Mucosa of rectum (tissue), 2 donors: ENCODE measurements around the gene POLG2.

Experiments used
- H3K27ac ChIP-seq, 2 donors: one replicate each; pipeline ENCODE4 v1.7.0; 2013; ENCODE audit warnings: inconsistent platforms in 2 of 2, low read depth in 2 of 2, low read length in 2 of 2
- H3K27me3 ChIP-seq, 2 donors: one replicate each; pipeline ENCODE4 v1.7.0; 2013; ENCODE audit warnings: low read length in 2 of 2; ENCODE audit not compliant: control insufficient read depth in 2 of 2, insufficient read depth in 2 of 2
- H3K36me3 ChIP-seq, 2 donors: one replicate each; pipeline ENCODE4 v1.7.0; 2013; ENCODE audit warnings: low read length in 2 of 2; ENCODE audit not compliant: control insufficient read depth in 2 of 2, insufficient read depth in 2 of 2
- H3K4me1 ChIP-seq, 2 donors: one replicate each; pipeline ENCODE4 v1.7.0; 2013; ENCODE audit warnings: low read length in 2 of 2, mild to moderate bottlenecking in 1 of 2; ENCODE audit not compliant: control insufficient read depth in 2 of 2, insufficient read depth in 2 of 2
- H3K4me3 ChIP-seq, 2 donors: one replicate each; pipeline ENCODE4 v1.7.0; 2013; ENCODE audit warnings: low read length in 2 of 2
- H3K9ac ChIP-seq, 2 donors: one replicate each; pipeline ENCODE4 v1.7.0; 2013; ENCODE audit warnings: low read length in 2 of 2, low read depth in 1 of 2, mild to moderate bottlenecking in 1 of 2
- H3K9me3 ChIP-seq, 2 donors: one replicate each; pipeline ENCODE4 v1.7.0; 2013; ENCODE audit warnings: low read length in 2 of 2; ENCODE audit not compliant: control insufficient read depth in 2 of 2
- donor health status: healthy.
- donor health status: Normal muscosa, but diverticular disease.

Gene POLG2

DNA sequence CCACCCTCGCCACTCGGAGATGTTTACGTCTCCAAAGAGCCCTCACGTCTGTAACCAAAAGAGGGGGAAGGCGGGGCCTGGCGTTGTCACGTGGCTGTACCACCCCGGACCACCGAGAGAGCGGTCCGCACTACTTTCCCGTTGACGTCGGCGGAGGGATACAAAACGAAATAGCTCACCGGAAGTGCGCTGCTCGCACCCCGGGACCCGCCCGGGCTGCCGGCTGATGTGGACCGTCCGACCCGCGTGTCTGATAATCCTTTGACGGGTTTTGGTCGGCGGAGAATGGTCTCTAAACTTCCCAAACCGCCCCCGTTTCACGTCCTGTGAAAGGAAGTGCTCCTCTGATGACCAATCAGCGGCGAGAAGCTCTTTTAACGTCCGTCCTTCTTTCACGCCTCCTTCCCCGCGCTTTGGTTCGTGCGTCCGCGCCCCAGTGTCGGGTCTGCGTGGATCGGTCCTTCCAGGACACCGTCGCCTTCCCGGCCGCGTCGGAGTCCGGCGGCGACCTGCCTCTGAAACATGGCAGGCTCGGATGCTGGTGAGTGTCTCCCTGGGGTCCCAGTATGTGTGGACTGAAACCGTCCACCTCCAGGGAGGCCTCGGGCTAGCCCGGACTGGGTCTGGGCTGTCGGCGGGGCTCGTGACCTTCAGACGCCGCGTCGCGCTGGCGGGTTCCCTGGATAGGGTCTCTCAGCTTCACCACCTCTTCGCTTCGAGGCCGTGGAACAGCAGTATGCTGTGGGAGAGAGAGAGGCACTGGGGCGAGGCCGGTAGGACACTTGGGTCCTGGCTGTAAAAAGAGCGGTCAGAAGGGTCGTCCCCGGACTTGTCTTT, 9.9 kb upstream of the POLG2 start, which contains the start of gene CEP95:
Gene CEP95, plus strand, starts transcription at position 402 of the 837 bp plus-strand sequence. Its CDS starts 121 bp downstream, at position 523.
- H3K4me3 ChIP-seq = peak within 1 kb of the TSS; percentile 93 to 99
- peaks cover 28% of the 10 kb centered on the region in 2 donors for H3K4me1 ChIP-seq
- peak within 1 kb of the TSS; percentile 100 for H3K9ac ChIP-seq
- peak within 1 kb of the TSS; percentile 99 to 100 for H3K27ac ChIP-seq
- no peaks in the 10 kb centered on the region for H3K9me3 ChIP-seq
- H3K27me3 ChIP-seq = no peaks in the 10 kb centered on the region
- H3K36me3 ChIP-seq = peaks cover 41 to 42% of the 10 kb centered on the region in 2 donors

- Histone ChIP-seq H3K4me1 (peaks cover 28% of the 10 kb centered on the region in 2 donors), H3K36me3 (peaks cover 43 to 48% of the 10 kb centered on the region in 2 donors), H3K4me3 (peak within 1 kb of the TSS; percentile 93 to 99)
Observed at GRCh38 chr17:64506201-64506575, 9.3 kb upstream of the POLG2 start, which contains the start of gene DDX5. TSS of gene DDX5 (minus strand) at chr17:64506289. CDS start at chr17:64506119, 170 bp downstream.

DNA sequence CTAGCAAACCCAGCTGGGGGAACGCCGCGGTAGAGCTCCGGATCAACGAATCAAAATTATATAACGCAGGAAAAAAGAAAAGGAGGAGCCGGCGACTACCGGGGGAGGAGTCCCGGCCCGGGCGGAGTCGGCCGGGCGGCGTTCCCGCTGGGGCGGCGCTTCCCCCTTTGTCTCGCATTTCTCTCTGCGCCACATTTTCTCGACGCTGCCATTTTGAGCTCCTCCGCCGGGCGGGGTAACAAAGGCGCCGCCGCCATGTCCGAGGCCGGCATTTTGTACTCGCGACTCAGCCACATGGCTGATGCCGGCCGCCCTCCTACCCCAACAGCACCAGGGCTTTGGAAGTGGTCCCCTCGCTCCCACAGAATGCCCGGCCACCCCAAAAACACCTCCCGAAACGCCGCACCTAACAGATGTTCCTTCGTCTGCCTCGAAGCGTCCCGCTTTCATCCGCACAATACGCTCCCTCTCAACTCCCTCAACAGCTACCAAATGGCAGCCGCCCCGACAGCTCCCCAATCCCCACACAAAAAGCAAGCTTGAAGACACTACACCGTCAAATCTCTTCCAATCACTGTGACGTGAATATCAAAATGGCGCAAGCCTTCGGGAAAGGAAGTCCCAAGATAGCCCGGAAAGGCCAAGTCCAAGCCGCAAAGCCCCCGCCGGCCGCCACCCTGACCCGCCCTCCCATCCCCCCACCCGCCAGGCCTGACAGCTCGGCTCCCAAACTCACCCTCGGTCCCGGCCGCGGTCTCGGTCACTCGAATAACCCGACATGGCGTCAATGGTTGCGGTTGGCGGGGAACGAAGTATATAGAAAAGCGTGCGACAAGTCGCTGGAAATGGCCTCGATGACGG, 8.7 kb upstream of the POLG2 start:
- Histone ChIP-seq H3K4me1 (peaks cover 28% of the 10 kb centered on the region in 2 donors), H3K9me3 (no peaks in the 10 kb centered on the region), H3K9ac (peak overlapping the region; percentile 100), H3K27ac (peak overlapping the region; percentile 99 to 100), H3K36me3 (peaks cover 49 to 54% of the 10 kb centered on the region in 2 donors), H3K27me3 (no peaks in the 10 kb centered on the region), H3K4me3 (peak overlapping the region; percentile 93 to 99)

More at GRCh38 chr17:64506201-64506575, 9.3 kb upstream of the POLG2 start, which contains the start of gene DDX5:
- no peaks in the 10 kb centered on the region for H3K27me3 ChIP-seq
- no peaks in the 10 kb centered on the region for H3K9me3 ChIP-seq
- peak within 1 kb of the TSS; percentile 100 for H3K9ac ChIP-seq
- H3K27ac ChIP-seq = peak within 1 kb of the TSS; percentile 99 to 100

DNA sequence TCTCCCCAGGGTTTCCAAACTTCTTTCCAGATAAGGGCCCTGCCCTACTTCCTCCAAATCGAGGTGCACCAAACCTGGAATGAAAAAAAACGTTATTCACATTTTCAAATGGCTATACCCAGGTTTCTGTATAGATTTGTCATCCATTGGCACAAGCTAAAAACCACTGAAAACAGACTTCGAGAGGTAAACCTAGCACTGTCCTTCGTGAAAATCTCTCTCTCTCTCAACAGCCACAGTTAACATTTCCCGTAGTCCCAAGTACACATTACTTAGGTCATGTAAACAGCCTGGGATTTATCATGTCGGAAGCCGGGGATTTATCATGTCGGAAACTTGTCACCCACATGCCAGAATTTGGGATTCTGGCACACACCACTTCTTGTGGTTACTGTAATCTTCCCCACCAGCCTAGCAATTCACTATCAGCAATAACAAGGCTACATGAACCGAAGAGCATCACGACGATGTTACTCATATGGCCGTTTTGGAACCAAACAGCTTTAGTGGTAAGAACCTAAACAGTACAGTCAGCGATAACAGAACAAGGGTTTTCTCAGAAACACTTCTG, 8.0 kb upstream of the POLG2 start:
- Histone ChIP-seq H3K9ac (peak overlapping the region; percentile 100), H3K27me3 (no peaks in the 10 kb centered on the region), H3K27ac (peak overlapping the region; percentile 99 to 100), H3K4me3 (peak overlapping the region; percentile 93 to 99), H3K4me1 (peaks cover 28 to 31% of the 10 kb centered on the region in 2 donors), H3K36me3 (peaks cover 52 to 55% of the 10 kb centered on the region in 2 donors), H3K9me3 (no peaks in the 10 kb centered on the region)

- no peaks in the 10 kb centered on the region for H3K9me3 ChIP-seq
- H3K27me3 ChIP-seq = no peaks in the 10 kb centered on the region
- peak overlapping the region; percentile 93 to 99 for H3K4me3 ChIP-seq
- peak overlapping the region; percentile 99 to 100 for H3K27ac ChIP-seq
- peaks cover 55 to 56% of the 10 kb centered on the region in 2 donors for H3K36me3 ChIP-seq
- peak overlapping the region; percentile 100 for H3K9ac ChIP-seq
- H3K4me1 ChIP-seq = peaks cover 26 to 31% of the 10 kb centered on the region in 2 donors
Observed at GRCh38 chr17:64503821-64504768, 7.2 kb upstream of the POLG2 start.

- Histone ChIP-seq H3K27me3 (no peaks in the 10 kb centered on the region), H3K36me3 (peaks cover 61 to 63% of the 10 kb centered on the region in 2 donors), H3K27ac (no peak overlapping the region), H3K9ac (no peak overlapping the region), H3K4me3 (no peak overlapping the region), H3K4me1 (peaks cover 31 to 34% of the 10 kb centered on the region in 2 donors), H3K9me3 (no peaks in the 10 kb centered on the region)
Observed at GRCh38 chr17:64503341-64503740, 6.5 kb upstream of the POLG2 start.

DNA sequence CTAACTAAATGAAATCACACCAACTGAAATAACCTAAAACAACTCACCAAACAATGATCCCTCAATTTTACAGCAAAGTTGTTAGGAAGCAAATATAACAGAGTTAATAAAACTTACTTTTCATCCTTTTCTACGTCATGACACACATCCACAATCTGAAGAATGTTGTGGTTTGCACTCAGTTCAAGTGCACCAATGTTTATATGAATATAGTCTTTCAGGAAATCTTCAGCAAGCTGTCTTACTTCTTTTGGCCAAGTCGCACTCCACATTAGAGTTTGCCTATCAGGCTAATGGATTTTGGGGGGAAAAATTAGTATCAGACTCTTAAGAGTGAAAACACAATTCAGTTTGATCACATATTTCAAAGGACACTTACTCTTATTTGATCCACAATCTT, 6.0 kb upstream of the POLG2 start:
- Histone ChIP-seq H3K27ac (no peak overlapping the region), H3K4me1 (peaks cover 34% of the 10 kb centered on the region in 2 donors), H3K27me3 (no peaks in the 10 kb centered on the region), H3K9me3 (no peaks in the 10 kb centered on the region), H3K36me3 (peaks cover 62 to 67% of the 10 kb centered on the region in 2 donors), H3K4me3 (no peak overlapping the region), H3K9ac (no peak overlapping the region)

DNA sequence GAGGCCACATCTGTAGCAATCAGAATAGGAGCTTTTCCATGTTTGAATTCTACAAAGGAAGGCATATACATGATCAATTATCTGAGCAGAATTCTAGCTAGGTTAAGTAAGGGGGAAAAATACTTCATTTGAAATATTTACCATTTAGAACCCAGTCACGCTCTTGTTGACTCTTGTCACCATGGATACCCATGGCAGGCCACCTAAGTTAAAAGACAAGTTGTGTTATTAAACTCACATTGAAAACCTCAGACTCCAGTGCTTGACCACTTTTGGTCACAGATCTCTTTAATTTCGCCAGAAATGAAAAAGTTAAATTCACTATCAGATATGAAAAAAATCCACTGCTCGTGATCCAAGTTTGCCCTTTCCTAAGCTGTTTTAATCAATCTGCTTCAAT, 5.2 kb upstream of the POLG2 start:
- no peak overlapping the region for H3K9ac ChIP-seq
- H3K4me3 ChIP-seq = no peak overlapping the region
- peaks cover 62 to 68% of the 10 kb centered on the region in 2 donors for H3K36me3 ChIP-seq
- H3K4me1 ChIP-seq = peaks cover 35 to 38% of the 10 kb centered on the region in 2 donors
- no peaks in the 10 kb centered on the region for H3K9me3 ChIP-seq
- H3K27ac ChIP-seq = no peak overlapping the region
- no peaks in the 10 kb centered on the region for H3K27me3 ChIP-seq
